Inferior parietal cortex (tissue), 1 donor: ENCODE results near the gene TMEM256.

Experiments used
- DNase-seq: peaks from one replicate; pipeline ENCODE4 v3.0.0-alpha.2; 2016; ENCODE audit errors: extremely low spot score

TMEM256 gene

DNA sequence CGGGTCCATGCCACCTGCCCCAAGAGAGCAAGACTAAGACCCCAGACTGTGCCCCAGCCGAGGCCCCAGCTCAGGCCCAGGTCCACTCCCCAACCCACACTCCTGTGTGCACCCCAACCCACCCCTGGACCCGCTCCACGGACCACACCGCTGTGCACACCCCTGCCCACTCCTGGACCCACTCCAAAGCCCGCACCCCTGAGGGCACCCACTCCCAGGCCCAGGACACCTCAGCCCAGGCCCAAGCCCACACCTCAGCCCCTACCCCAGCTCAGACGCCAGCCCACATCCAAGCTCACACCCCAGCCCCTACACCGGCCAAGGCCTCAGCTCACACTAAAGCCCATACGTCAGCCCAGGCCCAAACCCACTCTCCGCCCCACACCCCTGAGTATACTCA is 25.8 kb upstream of the TMEM256 start:
- no peak for DNase-seq

DNA sequence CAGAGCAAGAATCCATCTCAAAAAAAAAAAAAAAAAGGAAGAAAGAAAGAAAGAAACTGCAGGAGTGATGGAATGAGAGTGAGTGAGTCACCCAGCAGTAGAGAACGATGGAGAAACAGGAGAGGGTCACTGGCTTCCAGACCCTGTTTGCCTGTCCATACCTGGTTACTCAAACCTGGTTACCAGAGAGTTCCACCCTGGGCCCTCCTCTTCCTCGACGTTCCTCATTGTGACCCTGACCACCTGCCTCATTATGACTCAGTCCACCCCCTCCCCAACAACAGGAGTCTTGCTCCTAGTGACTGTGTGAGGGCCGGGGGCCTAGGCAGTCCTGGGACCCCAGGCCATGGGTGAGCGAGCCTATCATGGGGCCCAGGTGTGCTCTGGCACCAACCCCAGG is 24.7 kb upstream of the TMEM256 start, which contains the start of gene SPEM3:
Gene SPEM3 (plus strand): TSS at position 301 of the 400 bp plus-strand sequence. CDS start 46 bp downstream, at position 347.
- no peak for DNase-seq

DNA sequence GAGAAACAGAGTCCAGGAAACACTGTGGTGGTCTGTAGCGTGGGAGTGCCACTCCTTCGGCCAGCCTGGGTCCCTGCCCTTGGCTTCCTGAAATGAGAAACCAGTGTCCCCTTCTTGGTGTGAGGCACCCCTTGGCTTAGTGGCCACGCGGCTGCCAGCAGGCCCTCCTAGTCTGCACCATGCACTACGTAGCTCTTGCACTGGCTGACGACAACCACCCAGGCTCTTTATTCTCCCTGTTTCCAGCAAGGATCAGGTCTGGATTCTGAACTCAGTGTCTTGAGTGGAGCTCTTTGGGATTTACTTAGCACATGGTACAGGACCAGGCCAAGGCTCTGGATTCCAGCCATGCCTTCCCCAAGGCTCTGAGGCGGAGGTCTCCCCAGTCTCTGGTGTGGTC is 23.7 kb upstream of the TMEM256 start:
- no peak for DNase-seq

DNA sequence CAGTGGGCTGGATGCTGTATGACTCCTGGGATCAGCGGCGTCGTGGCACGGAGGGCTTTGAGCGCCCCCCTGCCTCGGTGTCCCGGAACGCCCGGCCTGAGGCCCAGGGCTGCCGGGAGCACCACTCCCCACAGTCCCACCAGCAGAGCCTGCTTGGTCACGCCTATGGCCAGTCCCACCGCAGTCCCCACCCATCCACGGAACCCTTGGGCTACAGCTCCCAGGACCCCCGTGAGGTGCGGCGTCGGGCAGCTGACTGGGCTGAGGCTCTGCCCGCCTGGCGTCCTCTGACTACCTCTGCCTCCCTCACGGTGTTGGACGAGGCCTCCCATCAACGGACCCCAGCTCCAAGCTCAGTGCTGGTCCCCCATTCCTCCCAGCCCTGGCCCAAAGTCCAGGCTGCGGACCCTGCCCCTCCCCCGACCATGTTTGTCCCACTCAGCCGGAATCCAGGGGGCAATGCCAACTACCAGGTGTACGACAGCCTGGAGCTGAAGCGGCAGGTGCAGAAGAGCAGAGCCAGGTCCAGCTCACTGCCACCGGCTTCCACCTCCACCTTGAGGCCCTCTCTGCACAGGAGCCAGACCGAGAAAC is 23.1 kb upstream of the TMEM256 start:
- no peak for DNase-seq

DNA sequence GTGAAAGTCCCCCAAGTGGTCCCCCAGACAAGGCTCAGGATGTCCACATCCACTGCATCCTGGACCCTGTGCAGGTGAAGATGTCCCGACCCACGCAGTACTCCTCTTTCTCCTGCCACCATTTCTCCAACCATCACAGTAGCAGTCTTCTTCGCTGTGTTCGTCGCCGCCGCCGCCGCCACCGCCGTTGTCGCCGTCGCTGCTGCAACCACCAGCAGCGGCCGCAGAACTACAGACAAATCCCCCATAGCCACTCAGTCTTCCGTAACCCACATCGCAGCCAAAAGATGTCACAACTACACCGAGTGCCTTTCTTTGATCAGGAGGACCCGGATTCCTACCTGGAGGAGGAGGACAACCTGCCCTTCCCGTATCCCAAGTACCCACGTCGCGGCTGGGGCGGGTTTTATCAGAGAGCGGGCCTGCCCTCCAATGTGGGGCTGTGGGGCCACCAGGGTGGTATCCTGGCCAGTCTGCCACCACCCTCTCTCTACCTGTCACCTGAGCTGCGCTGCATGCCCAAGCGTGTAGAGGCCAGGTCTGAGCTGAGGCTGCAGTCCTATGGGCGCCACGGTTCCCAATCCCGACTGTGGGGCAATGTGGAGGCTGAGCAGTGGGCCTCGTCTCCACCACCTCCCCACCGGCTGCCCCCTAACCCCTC is 22.4 kb upstream of the TMEM256 start:
- DNase-seq, result no peak

DNA sequence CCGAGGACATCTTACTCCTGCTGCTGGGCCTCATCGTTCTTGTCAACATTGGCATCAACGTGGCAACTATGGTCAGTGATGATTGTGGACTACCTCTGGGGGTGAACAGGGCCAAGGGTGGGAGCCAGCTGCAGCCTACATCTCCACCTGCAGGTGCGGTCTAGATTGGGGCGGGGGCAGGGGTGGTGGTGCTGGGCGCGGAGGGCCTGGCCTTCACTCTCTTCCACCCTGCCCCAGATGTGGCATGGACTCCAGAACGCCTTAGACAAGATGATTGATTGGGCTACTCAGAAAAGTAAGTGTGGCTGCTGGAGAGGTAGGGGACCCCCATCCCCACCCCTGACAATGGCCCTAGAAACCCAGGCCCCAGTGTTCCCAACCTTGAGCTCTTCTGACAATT is 21.9 kb upstream of the TMEM256 start:
- no peak for DNase-seq

DNA sequence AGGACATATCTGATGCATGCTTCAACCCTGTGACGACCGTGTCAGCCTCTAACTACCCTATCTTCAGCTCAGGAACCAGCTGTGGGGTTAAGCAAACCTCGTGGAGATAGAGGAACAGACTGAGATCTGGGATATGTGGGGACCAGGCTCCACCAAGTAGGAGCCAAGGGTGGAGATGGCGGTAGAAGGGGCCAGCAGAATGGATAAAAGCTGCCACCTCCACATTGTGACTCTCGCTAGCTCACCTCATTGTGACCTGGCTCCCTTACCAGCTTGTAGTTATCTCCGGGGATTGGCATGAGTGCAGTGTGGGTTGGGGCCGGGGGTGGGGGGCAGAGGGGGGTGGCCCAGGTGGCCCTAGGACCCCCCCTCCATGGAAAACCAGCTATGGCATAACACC is 21.4 kb upstream of the TMEM256 start, which contains the start of gene SPEM2:
Gene SPEM2 (plus strand): TSS at position 301 of the 400 bp plus-strand sequence. CDS start 73 bp downstream, at position 374.
- no peak for DNase-seq

DNA sequence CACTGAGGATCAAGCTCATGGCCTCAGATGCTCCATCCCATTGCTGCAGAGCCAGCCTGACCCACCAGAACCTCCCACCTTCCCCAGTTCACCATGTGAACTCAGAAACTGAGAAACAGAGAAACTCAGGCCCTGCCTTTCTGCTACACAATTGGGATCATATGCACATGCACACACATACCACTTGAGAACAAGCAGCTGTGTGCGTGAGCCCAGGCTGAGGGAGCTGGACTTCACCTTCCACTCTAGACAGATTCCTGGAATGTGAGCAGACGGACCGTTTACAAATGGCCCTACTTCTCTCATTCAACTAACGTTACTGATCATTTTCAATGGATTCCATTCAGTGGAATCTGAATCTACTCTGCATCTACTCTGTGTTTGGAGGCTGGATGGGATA is 19.8 kb upstream of the TMEM256 start:
- DNase-seq, result no peak

DNA sequence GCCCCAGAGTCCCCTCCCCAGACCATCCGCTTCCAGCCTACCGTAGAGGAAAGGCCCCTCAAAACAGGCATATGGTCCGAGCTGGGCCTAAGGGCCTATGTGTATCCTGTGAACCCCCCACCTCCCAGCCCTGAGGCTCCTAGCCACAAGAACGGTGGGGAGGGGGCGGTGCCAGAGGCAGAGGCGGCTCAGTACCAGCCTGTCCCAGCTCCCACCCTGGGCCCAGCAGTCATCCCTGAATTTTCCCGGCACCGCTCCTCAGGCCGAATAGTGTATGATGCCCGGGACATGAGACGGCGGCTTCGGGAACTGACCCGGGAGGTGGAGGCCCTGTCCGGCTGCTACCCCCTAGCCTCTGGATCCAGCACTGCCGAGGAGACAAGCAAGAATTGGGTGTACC is 17.3 kb upstream of the TMEM256 start:
- no peak for DNase-seq

DNA sequence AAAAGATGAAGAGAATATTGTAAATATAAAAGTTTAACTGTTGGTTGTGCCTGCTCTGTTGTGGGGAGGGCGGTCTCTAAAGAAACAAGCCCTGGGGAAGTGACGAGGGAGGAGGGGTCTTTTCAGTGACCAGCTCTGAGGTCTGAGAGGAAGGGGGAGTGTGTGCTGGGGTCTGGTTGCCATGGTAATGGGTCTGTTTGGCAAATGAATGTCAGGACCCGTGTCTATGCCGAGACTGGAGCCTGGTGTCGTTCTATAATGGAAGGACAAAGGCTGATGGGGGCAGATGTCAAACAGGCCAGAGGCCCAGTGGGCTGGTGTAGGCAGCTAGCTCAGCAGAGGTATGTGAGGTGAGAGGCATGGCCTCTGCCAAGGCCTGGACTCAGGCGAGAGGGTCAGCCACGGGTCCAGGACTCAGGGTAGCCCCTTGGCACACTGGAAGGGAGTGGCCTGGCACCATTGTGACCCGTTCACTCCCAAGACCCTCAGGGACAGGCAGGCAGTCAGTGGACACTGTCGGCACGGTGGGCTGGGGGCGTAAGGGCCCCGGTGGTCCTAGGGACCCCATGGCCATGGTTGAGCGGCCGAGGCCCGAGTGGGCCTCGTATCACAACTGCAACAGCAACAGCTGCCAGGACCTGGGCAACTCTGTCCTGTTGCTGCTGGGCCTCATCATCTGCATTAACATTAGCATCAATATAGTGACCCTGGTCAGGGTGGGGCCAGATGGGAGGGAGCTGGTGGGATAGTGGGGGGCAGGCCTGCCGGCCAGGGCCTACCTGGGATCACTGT is 16.1 kb upstream of the TMEM256 start, which contains the start of gene SPEM1:
Gene SPEM1 (plus strand): TSS at position 506 of the 792 bp plus-strand sequence. CDS start 61 bp downstream, at position 567.
- no peak for DNase-seq

DNA sequence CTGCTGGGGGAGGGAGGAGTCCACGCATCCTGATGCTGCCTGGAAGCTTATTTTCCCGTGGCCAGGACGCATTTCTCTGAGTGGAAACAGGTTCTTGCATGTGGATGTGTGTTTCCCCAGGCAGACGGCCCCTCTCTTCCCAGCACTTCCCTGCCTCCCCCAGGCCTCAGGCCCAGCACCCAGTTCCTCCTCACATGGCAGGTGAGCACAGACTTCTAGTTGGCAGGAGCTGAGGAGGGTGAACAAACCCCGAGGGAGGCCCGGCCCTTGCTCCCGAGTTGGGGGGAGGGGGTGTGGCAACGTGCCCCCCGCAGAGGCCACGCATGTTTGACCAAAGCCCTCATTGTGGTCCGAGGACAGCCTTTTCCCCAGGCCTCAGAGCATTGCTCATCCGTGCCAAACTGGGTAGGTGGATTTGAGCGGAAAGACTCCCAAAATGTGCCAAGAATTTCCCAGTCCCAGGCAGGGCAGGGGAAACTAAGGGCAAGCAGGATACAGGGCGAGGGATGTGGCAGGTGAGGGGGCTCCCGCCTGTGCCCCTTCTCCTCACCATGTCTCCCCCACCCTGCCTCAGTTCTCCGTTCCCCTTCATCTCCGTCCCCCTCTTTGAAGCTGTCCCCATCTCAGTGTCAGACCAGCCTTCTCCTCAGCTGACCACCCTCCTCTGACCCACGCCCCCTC is 14.7 kb upstream of the TMEM256 start:
- DNase-seq, result no peak

DNA sequence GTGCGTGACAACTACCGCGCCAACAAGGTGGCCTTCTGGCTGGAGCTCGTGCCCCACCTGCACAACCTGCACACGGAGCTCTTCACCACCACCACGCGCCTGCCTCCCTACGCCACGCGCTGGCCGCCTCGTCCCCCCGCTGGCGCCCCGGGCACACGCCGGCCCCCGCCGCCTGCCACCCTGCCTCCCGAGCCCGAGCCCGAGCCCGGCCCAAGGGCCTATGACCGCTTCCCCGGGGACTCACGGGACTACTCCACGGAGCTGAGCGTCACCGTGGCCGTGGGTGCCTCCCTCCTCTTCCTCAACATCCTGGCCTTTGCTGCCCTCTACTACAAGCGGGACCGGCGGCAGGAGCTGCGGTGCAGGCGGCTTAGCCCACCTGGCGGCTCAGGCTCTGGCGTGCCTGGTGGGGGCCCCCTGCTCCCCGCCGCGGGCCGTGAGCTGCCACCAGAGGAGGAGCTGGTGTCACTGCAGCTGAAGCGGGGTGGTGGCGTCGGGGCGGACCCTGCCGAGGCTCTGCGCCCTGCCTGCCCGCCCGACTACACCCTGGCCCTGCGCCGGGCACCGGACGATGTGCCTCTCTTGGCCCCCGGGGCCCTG is 13.3 kb upstream of the TMEM256 start:
- DNase-seq, result no peak

DNA sequence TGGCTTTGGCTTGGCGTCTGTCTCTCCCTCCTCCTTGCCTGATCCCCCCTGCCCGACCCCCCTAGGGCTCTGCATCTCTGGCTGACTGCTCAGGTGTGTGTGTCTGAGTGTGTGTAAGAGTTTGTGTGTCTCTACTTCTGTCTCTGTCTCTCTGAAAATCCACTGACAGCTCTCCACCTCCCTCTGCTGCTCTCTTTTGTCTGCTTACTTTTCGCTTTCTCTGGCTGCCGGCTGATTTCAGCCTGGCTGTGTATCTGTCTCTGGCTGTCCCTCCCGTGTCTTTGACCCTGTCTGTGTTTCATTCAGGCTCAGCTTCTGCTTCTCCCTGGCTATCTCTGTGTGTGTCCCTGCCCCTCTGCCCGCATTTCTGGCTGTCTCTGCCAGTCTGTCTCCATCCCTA is 12.4 kb upstream of the TMEM256 start:
- DNase-seq, result no peak

DNA sequence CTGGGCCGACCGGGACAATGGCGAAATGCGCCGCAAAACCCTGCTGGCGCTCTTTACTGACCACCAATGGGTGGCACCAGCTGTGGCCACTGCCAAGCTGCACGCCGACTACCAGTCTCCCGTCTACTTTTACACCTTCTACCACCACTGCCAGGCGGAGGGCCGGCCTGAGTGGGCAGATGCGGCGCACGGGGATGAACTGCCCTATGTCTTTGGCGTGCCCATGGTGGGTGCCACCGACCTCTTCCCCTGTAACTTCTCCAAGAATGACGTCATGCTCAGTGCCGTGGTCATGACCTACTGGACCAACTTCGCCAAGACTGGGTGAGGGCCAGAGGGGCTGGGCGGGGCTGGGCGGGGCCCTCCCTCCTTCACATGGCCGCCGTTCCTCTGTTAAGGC is 11.9 kb upstream of the TMEM256 start:
- DNase-seq, result no peak

DNA sequence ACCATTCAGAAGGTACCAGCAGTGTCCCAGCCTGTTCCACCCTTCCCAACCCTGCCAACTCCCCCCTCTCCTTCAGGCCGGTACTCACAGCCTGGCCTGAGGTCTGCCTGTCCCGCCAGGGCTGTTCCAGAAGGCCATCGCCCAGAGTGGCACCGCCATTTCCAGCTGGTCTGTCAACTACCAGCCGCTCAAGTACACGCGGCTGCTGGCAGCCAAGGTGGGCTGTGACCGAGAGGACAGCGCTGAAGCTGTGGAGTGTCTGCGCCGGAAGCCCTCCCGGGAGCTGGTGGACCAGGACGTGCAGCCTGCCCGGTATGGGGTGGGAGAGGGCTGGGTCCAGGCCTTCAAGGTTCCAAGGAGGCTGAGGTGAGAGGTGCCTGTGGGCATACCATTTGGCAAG is 10.9 kb upstream of the TMEM256 start:
- no peak for DNase-seq

DNA sequence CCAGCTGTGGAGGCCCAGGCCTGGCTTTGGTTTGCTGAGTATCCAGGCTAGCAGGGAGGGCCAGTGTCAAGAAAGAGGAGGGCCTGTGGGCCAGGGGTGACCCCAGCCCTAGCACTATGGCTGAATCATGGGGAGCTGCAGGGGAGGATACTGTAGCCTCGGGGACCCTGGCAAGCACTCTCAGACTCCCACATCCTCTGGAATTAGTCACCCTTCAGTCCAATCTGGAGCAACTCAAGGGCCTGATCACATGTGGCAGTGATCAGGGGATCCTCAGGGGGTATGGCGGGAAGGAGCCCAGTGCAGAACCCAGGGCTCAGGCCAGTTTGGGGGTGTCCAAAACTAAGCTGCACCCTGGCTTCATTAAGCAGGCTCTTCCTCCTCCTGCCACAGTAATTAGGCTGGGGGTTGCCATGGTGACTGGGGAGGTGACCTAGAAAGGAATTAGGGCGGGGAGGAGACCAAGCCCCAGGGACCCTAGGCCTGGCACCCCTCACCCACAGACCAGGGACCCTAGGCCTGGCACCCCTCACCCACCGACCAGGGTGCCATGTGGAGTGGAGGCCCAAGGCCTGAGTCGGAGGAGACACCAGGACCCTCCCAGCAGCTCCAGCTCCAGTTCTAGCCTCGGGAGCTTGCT is 9.6 kb upstream of the TMEM256 start:
- DNase-seq, result no peak

DNA sequence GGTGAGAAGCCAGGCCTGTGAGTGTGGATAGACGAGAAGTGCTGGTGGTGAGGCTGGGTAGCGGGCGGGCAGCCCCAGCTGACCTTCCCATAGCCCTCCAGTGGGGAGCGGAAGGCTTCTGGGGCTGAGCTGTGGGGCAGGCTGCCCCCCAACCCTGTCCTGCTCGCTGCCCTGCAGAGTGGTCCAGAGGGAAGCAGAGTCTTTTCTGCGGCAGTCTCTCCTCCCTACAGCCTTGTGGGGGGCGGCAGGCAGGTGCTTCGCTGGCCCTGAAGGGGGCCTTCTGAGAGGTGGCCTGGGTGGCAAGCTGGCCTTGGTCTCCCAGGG is 7.5 kb upstream of the TMEM256 start:
- no peak for DNase-seq

DNA sequence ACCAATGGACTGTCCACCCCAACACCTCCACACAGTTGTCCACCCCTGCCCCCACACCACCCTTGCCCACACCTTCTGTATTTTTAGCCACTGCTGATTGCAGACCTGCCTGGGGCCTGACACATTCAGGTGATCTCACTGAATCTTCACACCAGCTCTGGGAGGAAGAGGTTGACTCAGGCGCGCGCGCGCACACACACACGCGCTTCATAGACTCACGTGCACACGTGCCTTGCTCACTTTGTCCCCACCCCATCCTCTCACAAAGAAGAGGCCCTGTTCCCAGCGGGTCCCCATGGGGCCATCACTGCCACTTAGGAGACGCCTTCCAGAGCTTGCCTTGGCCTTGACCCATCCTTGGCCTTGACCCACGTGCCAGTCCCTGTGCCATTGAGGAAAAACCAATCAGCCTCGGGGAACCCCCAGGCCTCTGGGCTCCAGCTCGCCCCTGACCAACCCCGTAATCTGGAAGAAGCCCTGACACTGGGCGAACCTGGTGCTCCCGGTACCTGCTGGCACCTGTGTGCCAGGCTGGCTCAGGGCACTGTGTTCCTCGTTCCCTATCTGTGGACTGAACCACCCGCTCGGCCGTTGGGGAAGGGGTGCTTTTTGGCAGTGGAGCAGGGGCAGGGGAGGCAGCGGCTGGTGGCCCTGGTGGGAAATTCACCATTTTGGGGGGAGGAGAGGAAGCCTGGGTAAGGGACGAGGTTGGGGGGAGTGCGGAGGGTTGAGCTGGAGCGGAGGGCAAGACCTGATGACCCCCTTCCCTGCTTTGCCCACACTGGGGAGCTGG is 6.9 kb upstream of the TMEM256 start:
- no peak for DNase-seq

DNA sequence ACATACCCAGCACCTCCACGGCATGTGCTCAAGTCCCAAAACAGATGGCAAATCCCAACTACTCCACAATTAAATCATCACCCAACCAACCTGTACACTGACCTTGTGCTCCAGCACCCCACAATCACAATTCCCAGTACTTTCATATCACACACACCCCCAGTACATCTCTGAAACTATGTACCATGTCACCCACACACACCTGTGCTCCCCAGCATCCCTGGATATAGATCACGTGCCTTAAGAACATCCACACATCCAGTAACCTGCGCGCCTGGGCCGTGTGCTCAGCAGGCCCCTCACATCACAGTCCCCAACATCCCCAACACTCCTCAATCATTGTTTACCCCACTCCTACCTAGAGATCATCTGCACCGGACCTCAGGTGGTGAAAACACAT is 5.8 kb upstream of the TMEM256 start:
- no peak for DNase-seq

DNA sequence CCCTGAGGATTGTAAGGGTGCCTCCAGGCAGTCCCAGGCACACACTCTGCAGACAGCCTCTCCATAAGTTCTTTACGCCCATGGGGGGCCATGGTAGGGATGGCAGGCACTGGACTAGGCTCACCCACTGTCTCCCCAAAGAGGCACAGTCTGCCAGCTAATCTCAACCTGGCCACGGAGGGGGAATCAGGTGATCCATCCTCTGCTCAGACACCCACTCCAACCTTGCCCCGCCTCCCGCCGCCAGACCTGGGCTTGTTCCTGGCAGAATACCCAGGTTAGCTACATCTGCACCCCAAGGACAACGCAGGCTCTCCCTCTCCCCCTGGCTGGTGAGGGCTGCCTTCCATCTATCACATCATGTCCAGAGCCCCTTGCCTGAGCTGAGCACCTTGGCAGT is 5.0 kb upstream of the TMEM256 start:
- DNase-seq, result no peak
